Endodermal cell (in vitro differentiated cells): ENCODE measurements around the gene ENTPD1. TPM values are rescaled to one million over a fixed set of nuclear protein-coding genes. Genes with fewer than 3 reads are reported as not detected.

Experiments
- DNase-seq: peaks from one replicate; pipeline ENCODE4 v3.0.0-alpha.2; 2017
- H3K27ac ChIP-seq: 2 replicates; pipeline ENCODE4 v1.5.1; 2013; ENCODE audit warnings: mild to moderate bottlenecking, low read depth, low read length, moderate library complexity
- H3K27me3 ChIP-seq: 2 replicates; pipeline ENCODE4 v1.6.1; 2013; ENCODE audit warnings: mild to moderate bottlenecking, low read length, moderate library complexity; ENCODE audit not compliant: insufficient read depth, control insufficient read depth, poor library complexity, severe bottlenecking
- H3K36me3 ChIP-seq: 2 replicates; pipeline ENCODE4 v1.7.0; 2013; ENCODE audit warnings: mild to moderate bottlenecking, low read length, moderate library complexity; ENCODE audit not compliant: control insufficient read depth, insufficient read depth
- H3K4me1 ChIP-seq: one replicate; pipeline ENCODE4 v1.7.0; 2013; ENCODE audit warnings: low read length; ENCODE audit not compliant: control insufficient read depth, insufficient read depth
- H3K4me3 ChIP-seq: 2 replicates; pipeline ENCODE4 v1.5.1; 2013; ENCODE audit warnings: mild to moderate bottlenecking, low read length, moderate library complexity
- H3K9ac ChIP-seq: 2 replicates; pipeline ENCODE4 v1.6.1; 2013; ENCODE audit warnings: mild to moderate bottlenecking, low read length, moderate library complexity; ENCODE audit not compliant: poor library complexity, severe bottlenecking; ENCODE audit errors: extremely low read depth
- H3K9me3 ChIP-seq: 2 replicates; pipeline ENCODE4 v1.6.1; 2013; ENCODE audit warnings: mild to moderate bottlenecking, low read length, moderate library complexity; ENCODE audit not compliant: control insufficient read depth
- H3K27ac Mint-ChIP-seq: 2 replicates; pipeline ENCODE4 v1.8.0; 2020; ENCODE audit warnings: mixed read lengths
- H3K27me3 Mint-ChIP-seq: 2 replicates; pipeline ENCODE4 v1.8.0; 2021; ENCODE audit warnings: mild to moderate bottlenecking, mixed read lengths; ENCODE audit not compliant: insufficient read depth
- H3K36me3 Mint-ChIP-seq: 2 replicates; pipeline ENCODE4 v1.8.0; 2020; ENCODE audit warnings: low read depth, mixed read lengths
- H3K4me1 Mint-ChIP-seq: 2 replicates; pipeline ENCODE4 v1.8.0; 2020; ENCODE audit warnings: mixed read lengths
- H3K4me3 Mint-ChIP-seq: 2 replicates; pipeline ENCODE4 v1.8.0; 2020; ENCODE audit warnings: mild to moderate bottlenecking, moderate library complexity, mixed read lengths
- H3K9me3 Mint-ChIP-seq: 2 replicates; pipeline ENCODE4 v1.8.0; 2020; ENCODE audit warnings: mild to moderate bottlenecking, mixed read lengths
- WGBS, 2 experiments: methylation state at CpG; one replicate each; pipeline versions ENCODE4 v1.1.5 to v1.1.7; 2013; ENCODE audit warnings: missing lambda C conversion rate in 2 of 2, mixed read lengths in 1 of 2; ENCODE audit not compliant: insufficient coverage in 1 of 2, insufficient read length in 1 of 2; 5-methylcytosine and 5-hydroxymethylcytosine counted together
- total RNA-seq, 2 donors: library from RNA; stranded (reverse); fragmentation: NEBNext Ultra II Directional in 1 of 2; extraction: Animal tissue kit (Norgen Biotek cat#: 25700) in 1 of 2; gene quantifications; 2 replicates in 1 of 2; 3 replicates in 1 of 2; pipeline ENCODE4 v1.2.1, GENCODE V29; 2021
- TF ChIP-seq, protein P1 (sequence below): fragments of 200-600 bp; sonication (generic); conservative IDR thresholded peaks from 2 replicates; pipeline ENCODE4 v1.5.0; 2021; ENCODE audit warnings: antibody characterized with exemption, mild to moderate bottlenecking

The ENTPD1 gene
- total RNA-seq, 2 donors from 2014 or later = 3.9 TPM

DNA sequence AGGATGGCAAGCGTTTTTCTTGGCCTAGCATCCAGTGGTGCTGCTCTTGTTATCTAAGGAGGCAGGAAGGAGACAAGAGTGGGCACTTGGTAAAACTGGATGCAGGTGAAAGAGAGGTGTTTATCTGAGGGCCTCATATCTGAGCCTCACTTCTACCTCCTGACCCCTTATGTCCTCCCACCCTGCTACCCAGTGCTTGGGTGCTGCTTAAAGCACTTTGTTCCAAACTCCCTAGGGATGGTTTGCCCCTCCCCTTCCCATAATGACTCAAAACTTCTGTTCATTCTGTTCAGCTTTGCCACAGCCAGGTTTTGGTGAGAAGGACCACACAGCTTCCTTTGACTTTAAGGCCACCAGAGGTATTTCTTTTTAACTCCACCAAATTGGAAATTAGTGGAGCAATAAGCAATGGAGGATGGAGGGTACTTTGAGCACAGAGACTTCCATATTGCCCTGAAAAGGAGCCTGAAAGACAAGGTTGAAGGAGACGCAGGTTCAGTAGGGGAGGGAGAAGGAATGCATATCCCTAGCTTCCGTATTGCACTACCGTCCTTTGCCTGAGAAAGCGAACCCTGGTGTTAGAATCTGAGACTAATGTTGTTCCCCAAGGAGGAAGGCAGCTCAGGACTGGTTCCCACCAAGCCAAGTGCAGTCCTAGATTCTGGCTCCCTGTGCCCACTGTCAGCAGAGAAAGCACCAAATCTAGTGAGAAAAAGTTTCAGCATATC lies 30.1 kb downstream of the ENTPD1 start:
- Histone ChIP-seq H3K9me3 (no peaks in the 10 kb centered on the region), H3K27me3 (peaks cover 15% of the 10 kb centered on the region), H3K27ac (no peak overlapping the region), H3K9ac (no peak overlapping the region), H3K4me3 (no peak overlapping the region), H3K36me3 (no peaks in the 10 kb centered on the region), H3K4me1 (no peaks in the 10 kb centered on the region)
- 86 to 90% methylated on average over 5 of the region's 5 CpGs for WGBS, 2 experiments
- Mint-ChIP-seq H3K27me3 (peaks cover 8% of the 10 kb centered on the region), H3K27ac (no peak overlapping the region), H3K4me3 (no peak overlapping the region), H3K36me3 (no peaks in the 10 kb centered on the region), H3K9me3 (no peaks in the 10 kb centered on the region), H3K4me1 (no peaks in the 10 kb centered on the region)
- DNase-seq = no peak
- TF ChIP-seq, protein P1, sequence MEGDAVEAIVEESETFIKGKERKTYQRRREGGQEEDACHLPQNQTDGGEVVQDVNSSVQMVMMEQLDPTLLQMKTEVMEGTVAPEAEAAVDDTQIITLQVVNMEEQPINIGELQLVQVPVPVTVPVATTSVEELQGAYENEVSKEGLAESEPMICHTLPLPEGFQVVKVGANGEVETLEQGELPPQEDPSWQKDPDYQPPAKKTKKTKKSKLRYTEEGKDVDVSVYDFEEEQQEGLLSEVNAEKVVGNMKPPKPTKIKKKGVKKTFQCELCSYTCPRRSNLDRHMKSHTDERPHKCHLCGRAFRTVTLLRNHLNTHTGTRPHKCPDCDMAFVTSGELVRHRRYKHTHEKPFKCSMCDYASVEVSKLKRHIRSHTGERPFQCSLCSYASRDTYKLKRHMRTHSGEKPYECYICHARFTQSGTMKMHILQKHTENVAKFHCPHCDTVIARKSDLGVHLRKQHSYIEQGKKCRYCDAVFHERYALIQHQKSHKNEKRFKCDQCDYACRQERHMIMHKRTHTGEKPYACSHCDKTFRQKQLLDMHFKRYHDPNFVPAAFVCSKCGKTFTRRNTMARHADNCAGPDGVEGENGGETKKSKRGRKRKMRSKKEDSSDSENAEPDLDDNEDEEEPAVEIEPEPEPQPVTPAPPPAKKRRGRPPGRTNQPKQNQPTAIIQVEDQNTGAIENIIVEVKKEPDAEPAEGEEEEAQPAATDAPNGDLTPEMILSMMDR = no peak

DNA sequence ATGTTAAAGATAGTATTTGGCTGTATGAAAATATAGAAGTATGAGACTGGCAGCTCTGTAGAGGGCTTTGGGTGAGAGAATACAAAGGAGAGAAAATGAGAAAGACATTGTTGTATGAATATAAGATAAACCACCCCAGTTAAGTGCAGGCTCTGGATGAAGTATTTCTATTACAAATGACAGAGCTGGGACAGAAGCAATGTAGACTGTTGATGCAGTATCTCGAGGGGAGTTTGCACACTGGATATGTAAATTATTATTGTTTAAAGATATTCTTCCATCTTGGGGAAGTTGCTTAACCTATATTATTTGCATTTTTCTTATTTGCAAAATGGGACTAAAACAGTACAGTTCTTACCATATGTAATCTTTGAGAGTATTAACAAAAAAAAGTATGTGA lies 31.5 kb downstream of the ENTPD1 start:
- no peak overlapping the region for H3K4me3 Mint-ChIP-seq
- DNase-seq = no peak
- Histone ChIP-seq H3K36me3 (no peaks in the 10 kb centered on the region), H3K9ac (no peak overlapping the region), H3K4me1 (no peaks in the 10 kb centered on the region), H3K27ac (no peak overlapping the region), H3K9me3 (no peaks in the 10 kb centered on the region), H3K27me3 (peaks cover 12% of the 10 kb centered on the region), H3K4me3 (no peak overlapping the region)
- no peaks in the 10 kb centered on the region for H3K4me1 Mint-ChIP-seq
- H3K27me3 Mint-ChIP-seq = peaks cover 3% of the 10 kb centered on the region
- H3K36me3 Mint-ChIP-seq = no peaks in the 10 kb centered on the region
- WGBS, 2 experiments = no CpG with 5 or more reads among the region's 1 CpG
- no peak overlapping the region for H3K27ac Mint-ChIP-seq
- H3K9me3 Mint-ChIP-seq = no peaks in the 10 kb centered on the region
- TF ChIP-seq, protein P1 = no peak

DNA sequence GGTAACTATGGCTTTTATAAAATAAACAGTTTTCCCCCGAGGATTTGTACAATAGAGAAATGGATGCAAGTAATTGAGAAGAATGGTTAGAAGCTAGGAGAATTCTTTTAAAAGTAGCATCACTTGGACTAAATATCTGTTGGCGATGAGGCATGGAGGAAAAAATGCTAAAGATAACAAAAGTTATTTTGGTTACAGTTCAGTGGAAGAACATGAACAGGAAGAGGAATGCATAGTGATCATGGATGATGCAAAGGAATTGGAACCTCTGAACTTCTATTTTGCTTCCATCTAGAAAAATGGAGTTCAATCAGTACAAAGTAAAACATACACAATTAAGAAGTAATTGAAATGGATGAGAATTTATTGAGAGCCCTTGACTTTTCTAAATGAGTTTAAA lies 32.9 kb downstream of the ENTPD1 start:
- DNase-seq = no peak
- Histone ChIP-seq H3K27me3 (no peaks in the 10 kb centered on the region), H3K9me3 (no peaks in the 10 kb centered on the region), H3K4me1 (peaks cover 6% of the 10 kb centered on the region), H3K27ac (no peak overlapping the region), H3K4me3 (no peak overlapping the region), H3K9ac (no peak overlapping the region), H3K36me3 (no peaks in the 10 kb centered on the region)
- H3K27ac Mint-ChIP-seq = no peak overlapping the region
- TF ChIP-seq, protein P1 = no peak
- H3K9me3 Mint-ChIP-seq = no peaks in the 10 kb centered on the region
- no peaks in the 10 kb centered on the region for H3K36me3 Mint-ChIP-seq
- H3K4me1 Mint-ChIP-seq = peaks cover 4% of the 10 kb centered on the region
- no peaks in the 10 kb centered on the region for H3K27me3 Mint-ChIP-seq
- H3K4me3 Mint-ChIP-seq = no peak overlapping the region
- 96 to 98% methylated on average over 2 of the region's 2 CpGs for WGBS, 2 experiments
